ENCODE data around the gene EIF2S3. TPM values are rescaled to one million over a fixed set of nuclear protein-coding genes. Genes with fewer than 3 reads are reported as not detected.

EIF2S3 gene
- total RNA-seq, 1 donor from 2014 or later = 135 TPM

DNA sequence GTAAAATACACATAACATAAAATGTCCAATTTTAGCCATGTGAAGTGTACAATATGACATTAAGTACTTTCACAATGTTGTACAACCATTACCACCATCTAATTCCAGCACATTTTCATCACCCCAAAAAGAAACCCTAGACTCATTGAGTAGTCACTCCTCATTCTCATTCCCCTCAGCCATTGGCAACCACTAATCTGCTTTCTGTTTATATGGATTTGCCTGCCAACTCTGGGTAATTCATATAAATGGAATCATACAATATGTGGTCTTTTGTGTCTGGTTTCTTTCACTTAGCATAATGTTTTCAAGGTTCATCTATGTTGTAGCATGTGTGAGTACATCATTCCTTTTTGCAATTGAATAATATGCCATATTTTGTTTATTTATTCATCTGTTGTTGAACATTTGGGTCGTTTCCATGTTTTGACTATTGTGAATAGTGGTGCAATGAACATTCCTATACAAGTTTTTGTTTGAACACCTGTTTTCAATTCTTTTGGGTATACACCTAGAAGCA is 43.0 kb downstream of the EIF2S3 start:
- TF ChIP-seq, protein P1, sequence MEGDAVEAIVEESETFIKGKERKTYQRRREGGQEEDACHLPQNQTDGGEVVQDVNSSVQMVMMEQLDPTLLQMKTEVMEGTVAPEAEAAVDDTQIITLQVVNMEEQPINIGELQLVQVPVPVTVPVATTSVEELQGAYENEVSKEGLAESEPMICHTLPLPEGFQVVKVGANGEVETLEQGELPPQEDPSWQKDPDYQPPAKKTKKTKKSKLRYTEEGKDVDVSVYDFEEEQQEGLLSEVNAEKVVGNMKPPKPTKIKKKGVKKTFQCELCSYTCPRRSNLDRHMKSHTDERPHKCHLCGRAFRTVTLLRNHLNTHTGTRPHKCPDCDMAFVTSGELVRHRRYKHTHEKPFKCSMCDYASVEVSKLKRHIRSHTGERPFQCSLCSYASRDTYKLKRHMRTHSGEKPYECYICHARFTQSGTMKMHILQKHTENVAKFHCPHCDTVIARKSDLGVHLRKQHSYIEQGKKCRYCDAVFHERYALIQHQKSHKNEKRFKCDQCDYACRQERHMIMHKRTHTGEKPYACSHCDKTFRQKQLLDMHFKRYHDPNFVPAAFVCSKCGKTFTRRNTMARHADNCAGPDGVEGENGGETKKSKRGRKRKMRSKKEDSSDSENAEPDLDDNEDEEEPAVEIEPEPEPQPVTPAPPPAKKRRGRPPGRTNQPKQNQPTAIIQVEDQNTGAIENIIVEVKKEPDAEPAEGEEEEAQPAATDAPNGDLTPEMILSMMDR (IDR thresholded peaks at IDR 0.05) = no peak
- Histone ChIP-seq H3K9me3 (no peaks in the 10 kb centered on the region), H3K27ac (no peak overlapping the region)

DNA sequence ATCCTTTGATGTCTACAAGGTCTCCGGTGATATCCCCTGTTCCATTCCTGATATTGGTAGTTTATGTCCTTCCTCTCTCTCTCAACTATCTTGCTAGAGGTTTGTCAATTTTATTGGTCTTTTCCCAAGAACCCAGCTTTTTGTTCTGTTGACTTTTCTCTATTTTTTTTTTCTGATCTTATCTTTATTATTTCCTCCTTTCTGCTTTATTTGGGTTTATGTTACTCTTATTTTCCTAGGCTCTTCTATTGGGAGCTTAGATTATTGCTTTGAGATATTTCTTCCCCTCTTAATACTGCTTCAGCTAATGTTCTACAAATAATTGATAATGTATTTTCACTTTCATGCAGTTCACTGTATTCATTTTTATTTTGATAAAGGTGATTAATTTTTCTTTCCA is 44.2 kb downstream of the EIF2S3 start:
- TF ChIP-seq, protein P1 (IDR thresholded peaks at IDR 0.05) = no peak
- Histone ChIP-seq H3K4me3 (no peak overlapping the region), H3K36me3 (no peaks in the 10 kb centered on the region), H3K27me3 (no peaks in the 10 kb centered on the region), H3K9me3 (no peaks in the 10 kb centered on the region), H3K27ac (no peak overlapping the region), H3K4me1 (no peaks in the 10 kb centered on the region)
- DNase-seq = no peak
- no peak for ATAC-seq
- intact Hi-C loops (cut with DNase I) = no loop called here

More for the DNA sequence above, 43.0 kb downstream of the EIF2S3 start:
- ATAC-seq = no peak
- Histone ChIP-seq H3K4me3 (no peak overlapping the region), H3K36me3 (no peaks in the 10 kb centered on the region), H3K4me1 (no peaks in the 10 kb centered on the region), H3K27me3 (no peaks in the 10 kb centered on the region)
- intact Hi-C loops (cut with DNase I) = no loop called here
- DNase-seq = no peak

DNA sequence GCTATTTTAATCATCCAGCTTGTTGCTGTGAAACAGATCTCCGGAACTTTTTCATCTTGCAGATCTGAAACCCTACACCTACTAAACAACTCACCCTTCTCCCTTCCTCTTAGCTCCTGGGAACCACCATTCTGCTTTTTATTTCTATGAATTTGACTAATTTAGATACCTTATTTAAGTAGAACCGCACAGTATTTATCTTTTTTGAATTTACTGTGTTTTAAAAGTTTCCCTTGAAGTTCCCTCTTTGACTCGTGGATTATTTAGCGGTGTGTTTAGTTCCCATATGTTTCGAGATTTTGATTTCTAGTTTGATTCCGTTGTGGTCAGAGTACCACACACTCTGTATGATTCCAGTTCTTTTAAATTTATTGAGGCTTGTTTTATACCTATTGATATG is 44.6 kb downstream of the EIF2S3 start:
- Histone ChIP-seq H3K36me3 (no peaks in the 10 kb centered on the region), H3K4me3 (no peak overlapping the region), H3K9me3 (no peaks in the 10 kb centered on the region), H3K4me1 (no peaks in the 10 kb centered on the region), H3K27ac (no peak overlapping the region), H3K27me3 (no peaks in the 10 kb centered on the region)
- intact Hi-C loops (cut with DNase I) = no loop called here
- ATAC-seq (no peak), DNase-seq (no peak)
- TF ChIP-seq, protein P1 (IDR thresholded peaks at IDR 0.05) = no peak

DNA sequence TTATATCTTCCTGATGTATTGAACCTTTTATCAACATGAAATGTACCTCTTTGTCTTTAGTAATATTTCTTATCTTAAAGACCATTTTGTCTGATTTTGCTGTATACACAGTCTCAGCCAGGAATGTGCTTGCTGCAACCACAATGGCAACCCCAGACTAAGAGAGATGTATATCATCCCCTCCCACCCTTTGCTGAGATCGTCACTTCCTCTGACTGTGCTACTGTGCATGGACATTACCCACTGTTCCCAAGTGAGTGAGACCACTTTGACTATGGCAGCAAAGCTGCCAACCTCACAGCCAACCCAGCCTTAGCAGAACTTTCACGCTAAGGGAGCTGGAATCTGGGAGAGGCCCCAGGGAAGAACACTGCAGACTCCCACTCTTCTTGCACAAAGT is 46.0 kb downstream of the EIF2S3 start:
- no peak for ATAC-seq
- intact Hi-C loops (cut with DNase I) = no loop called here
- Histone ChIP-seq H3K27ac (no peak overlapping the region), H3K4me1 (no peaks in the 10 kb centered on the region), H3K4me3 (no peak overlapping the region), H3K36me3 (no peaks in the 10 kb centered on the region), H3K27me3 (no peaks in the 10 kb centered on the region), H3K9me3 (no peaks in the 10 kb centered on the region)
- DNase-seq = no peak
- TF ChIP-seq, protein P1 (IDR thresholded peaks at IDR 0.05) = no peak

DNA sequence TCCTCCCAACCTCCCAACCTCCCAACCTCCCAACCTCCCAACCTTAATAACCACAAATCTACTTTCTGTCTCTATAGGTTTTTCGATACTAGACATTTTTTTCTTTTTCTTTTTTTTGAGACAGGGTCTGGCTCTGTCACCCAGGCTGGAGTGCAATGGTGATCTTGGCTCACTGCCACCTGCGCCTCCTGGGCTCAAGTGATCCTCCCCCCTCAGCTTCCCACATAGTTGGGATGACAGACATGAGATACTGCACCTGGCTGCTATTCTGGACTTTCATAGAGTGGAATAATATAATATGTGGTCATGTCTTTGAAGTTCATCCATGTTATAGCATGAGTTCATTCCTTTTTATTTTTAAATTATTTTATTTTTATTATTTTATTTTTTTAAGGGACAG is 55.3 kb downstream of the EIF2S3 start:
- Histone ChIP-seq H3K36me3 (no peaks in the 10 kb centered on the region), H3K27me3 (no peaks in the 10 kb centered on the region), H3K4me1 (no peaks in the 10 kb centered on the region), H3K9me3 (no peaks in the 10 kb centered on the region), H3K4me3 (no peak overlapping the region), H3K27ac (no peak overlapping the region)
- ATAC-seq (no peak), DNase-seq (no peak)
- intact Hi-C loops (cut with DNase I) = no loop called here
- TF ChIP-seq, protein P1 (IDR thresholded peaks at IDR 0.05) = no peak

DNA sequence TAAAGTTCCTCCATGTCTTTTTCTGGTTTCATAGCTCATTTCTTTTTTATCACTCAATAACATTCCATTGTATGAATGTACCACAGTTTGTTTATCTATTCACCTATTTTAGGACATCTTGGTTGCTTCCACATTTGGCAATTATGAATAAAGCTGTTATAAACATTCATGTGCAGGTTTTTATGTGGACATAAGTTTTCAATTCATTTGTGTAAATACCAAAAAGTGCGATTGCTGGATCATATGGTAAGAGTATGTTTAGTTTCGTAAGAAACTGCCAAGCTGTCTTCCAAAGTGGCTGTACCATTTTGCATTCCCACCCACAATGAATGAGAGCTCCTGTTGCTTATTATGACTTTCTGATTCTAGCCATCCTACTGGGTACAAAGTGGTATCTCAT is 58.4 kb downstream of the EIF2S3 start:
- Histone ChIP-seq H3K9me3 (no peaks in the 10 kb centered on the region), H3K4me3 (no peak overlapping the region), H3K27me3 (no peaks in the 10 kb centered on the region), H3K4me1 (no peaks in the 10 kb centered on the region), H3K27ac (no peak overlapping the region), H3K36me3 (no peaks in the 10 kb centered on the region)
- TF ChIP-seq, protein P1 (IDR thresholded peaks at IDR 0.05) = no peak
- intact Hi-C loops (cut with DNase I) = no loop called here
- no peak for ATAC-seq
- no peak for DNase-seq

Measured in upper lobe of right lung (tissue), 1 donor.